RWPE1 (cell line): Measurements from ENCODE around the gene RFC5.
"Not testable (repeated sequence)": the region's sequence is repeated elsewhere in the genome, so short reads cannot be mapped to it uniquely, and the experiment has no call there.

Experiments
- CTCF ChIA-PET: fragments of 350-600 bp; sonication (Branson Sonifier 250); formaldehyde crosslinking; extraction: SDS; loops from one replicate; lab custom pipeline; 2021; lab: Yijun Ruan, JAX
- POLR2A ChIA-PET: fragments of 400-600 bp; formaldehyde crosslinking; extraction: SDS; loops from one replicate; lab custom pipeline; 2020; ENCODE audit warnings: antibody characterized with exemption; ENCODE audit not compliant: low non-redundant PET; lab: Yijun Ruan, JAX
- DNase-seq: peaks from one replicate; pipeline ENCODE4 v3.0.0; 2012; ENCODE audit warnings: low spot score
- H3K27ac ChIP-seq: fragments of 450-650 bp; 2 replicates; pipeline ENCODE4 v1.5.1; 2017
- CTCF ChIP-seq: fragments of 450-650 bp; conservative IDR thresholded peaks from 2 replicates; pipeline ENCODE4 v1.5.1; 2017; ENCODE audit warnings: low read depth, mild to moderate bottlenecking

Gene RFC5

GRCh38 chr12:118011377-118011776 is 5.1 kb upstream of the RFC5 start:
- no peak for DNase-seq
- H3K27ac ChIP-seq = no peak overlapping the region
- TF ChIP-seq CTCF = no peak
- POLR2A ChIA-PET = interaction anchor here (0.7 kb wide), 1 partner anchor 943 kb away, joined by 4 read pairs; no protein-coding TSS in a partner anchor
- CTCF ChIA-PET = no interaction called here

- POLR2A ChIA-PET = interaction anchor here (0.7 kb wide), 1 partner anchor 943 kb away, joined by 4 read pairs; no protein-coding TSS in a partner anchor
- no peak overlapping the region for H3K27ac ChIP-seq
- DNase-seq = no peak
- CTCF ChIA-PET = no interaction called here
- TF ChIP-seq CTCF = no peak
Measured at GRCh38 chr12:118011961-118012360, 4.5 kb upstream of the RFC5 start.

- no peak overlapping the region for H3K27ac ChIP-seq
- POLR2A ChIA-PET = no interaction called here
- DNase-seq = no peak
- CTCF ChIA-PET = no interaction called here
- TF ChIP-seq CTCF = no peak
Measured at GRCh38 chr12:118013283-118013682, 3.2 kb upstream of the RFC5 start.

GRCh38 chr12:118015306-118015705 is 1.2 kb upstream of the RFC5 start:
- no peak overlapping the region for H3K27ac ChIP-seq
- no peak for TF ChIP-seq CTCF
- ChIA-PET CTCF (interaction anchor here (0.7 kb wide), 1 partner anchor 897 kb away, joined by 4 read pairs; no protein-coding TSS in a partner anchor), POLR2A (no interaction called here)
- DNase-seq = no peak

- CTCF ChIA-PET = interaction anchor here (0.7 kb wide), 1 partner anchor 897 kb away, joined by 4 read pairs; no protein-coding TSS in a partner anchor
- no peak for TF ChIP-seq CTCF
- H3K27ac ChIP-seq = no peak overlapping the region
- POLR2A ChIA-PET = interaction anchor here (1.0 kb wide), 1 partner anchor 46 kb away, joined by 4 read pairs; no protein-coding TSS in a partner anchor
- no peak for DNase-seq
Measured at GRCh38 chr12:118015944-118016343, 559 bp upstream of the RFC5 start.

GRCh38 chr12:118017926-118018325 is 1.4 kb downstream of the RFC5 start:
- no peak for DNase-seq
- no peak for TF ChIP-seq CTCF
- ChIA-PET CTCF (interaction anchor here (0.6 kb wide), 1 partner anchor 160 kb away, joined by 3 read pairs; no protein-coding TSS in a partner anchor), POLR2A (no interaction called here)
- no peak overlapping the region for H3K27ac ChIP-seq

- no peak for DNase-seq
- no peak for TF ChIP-seq CTCF
- no peak overlapping the region for H3K27ac ChIP-seq
- POLR2A ChIA-PET = no interaction called here
- CTCF ChIA-PET = no interaction called here
Measured at GRCh38 chr12:118020036-118020435, 3.5 kb downstream of the RFC5 start.

- H3K27ac ChIP-seq, DNase-seq, CTCF ChIA-PET, POLR2A ChIA-PET: not testable (repeated sequence)
Measured at GRCh38 chr12:118022097-118022727, 5.7 kb downstream of the RFC5 start.
